ENCODE data around the gene TEC.
"Not testable (repeated sequence)": the region's sequence is repeated elsewhere in the genome, so short reads cannot be mapped to it uniquely, and the experiment has no call there.

TEC gene

DNA sequence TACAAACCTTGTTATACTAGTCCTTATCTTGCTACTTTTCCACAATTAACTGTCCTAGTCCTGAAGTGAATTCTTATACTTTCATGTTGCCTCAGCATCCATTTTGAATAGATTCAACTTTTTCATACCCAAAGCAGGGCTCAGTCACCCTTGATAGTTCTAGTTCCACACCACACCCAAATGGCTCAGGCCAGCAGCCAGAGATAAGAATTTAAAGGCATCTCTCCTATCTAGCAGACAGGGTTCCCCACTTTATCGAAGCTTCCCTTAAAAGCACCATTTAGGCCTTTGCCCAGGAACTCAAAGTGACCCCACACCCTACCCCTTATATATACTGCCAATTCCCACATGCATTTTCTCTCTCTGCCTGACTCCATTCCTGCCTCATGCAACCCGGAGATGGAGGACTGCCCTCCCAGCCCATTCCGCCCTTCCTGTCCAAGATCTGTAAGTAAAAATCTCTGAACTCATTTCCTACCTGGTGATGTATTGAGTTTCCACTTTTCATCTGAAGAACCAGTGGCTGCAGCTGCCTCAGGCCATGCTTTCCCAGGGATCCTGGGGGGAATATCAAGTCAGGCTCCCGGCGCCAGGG, 71.9 kb downstream of the TEC start:
- DNase-seq (ENCODE audit: low spot score in 2 of 2) = no peak
- Mint-ChIP-seq H3K27ac (ENCODE audit: low read depth) (no peak overlapping the region), H3K9me3 (no peaks in the 10 kb centered on the region), H3K27me3 (peaks cover 21% of the 10 kb centered on the region), H3K4me1 (peaks cover 13% of the 10 kb centered on the region), H3K4me3 (no peak overlapping the region), H3K36me3 (ENCODE audit: insufficient read depth) (no peaks in the 10 kb centered on the region)
- no peak for ATAC-seq (replicated peaks; ENCODE audit: extremely low read depth, poor library complexity, severe bottlenecking)

DNA sequence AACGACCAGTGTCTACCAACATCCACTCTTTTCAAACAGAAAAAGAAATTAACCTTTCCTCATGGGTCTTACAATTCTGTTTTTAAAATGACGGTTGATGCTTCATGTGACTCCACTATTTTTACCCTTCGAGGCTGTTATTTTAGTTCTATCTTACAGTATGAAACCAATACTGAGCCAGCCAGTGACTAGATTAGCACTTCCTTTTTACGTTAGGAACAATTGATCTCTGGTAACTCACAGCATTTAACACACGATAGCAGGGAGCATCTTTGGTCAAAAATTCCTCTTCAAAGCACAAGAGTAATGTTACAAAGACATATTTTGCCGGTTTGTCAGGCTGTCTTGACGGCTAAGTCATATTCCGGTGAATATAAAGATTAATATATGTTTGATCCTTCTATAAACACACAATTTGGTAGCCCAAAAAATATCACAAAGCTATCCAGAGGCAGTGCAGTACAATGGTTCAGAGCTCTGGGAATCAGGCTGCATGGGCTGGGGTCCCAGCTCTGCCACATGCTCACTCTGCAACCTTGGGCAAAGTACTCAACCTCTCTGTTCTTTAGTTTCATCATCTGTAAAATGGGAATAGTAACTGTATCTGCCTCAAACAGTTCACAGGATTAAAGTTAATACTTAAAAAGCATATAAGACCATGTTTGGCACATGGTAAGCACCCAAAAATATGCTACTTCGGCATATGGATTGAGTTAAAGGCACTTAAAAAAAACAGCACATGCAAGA, 72.7 kb downstream of the TEC start:
- no peak overlapping the region for H3K27ac Mint-ChIP-seq (ENCODE audit: low read depth)
- no peak for DNase-seq (ENCODE audit: low spot score in 2 of 2)
- no peaks in the 10 kb centered on the region for H3K9me3 Mint-ChIP-seq
- peaks cover 21% of the 10 kb centered on the region for H3K27me3 Mint-ChIP-seq
- peaks cover 13% of the 10 kb centered on the region for H3K4me1 Mint-ChIP-seq
- ATAC-seq (replicated peaks; ENCODE audit: extremely low read depth, poor library complexity, severe bottlenecking) = no peak
- no peak overlapping the region for H3K4me3 Mint-ChIP-seq
- H3K36me3 Mint-ChIP-seq (ENCODE audit: insufficient read depth) = no peaks in the 10 kb centered on the region

DNA sequence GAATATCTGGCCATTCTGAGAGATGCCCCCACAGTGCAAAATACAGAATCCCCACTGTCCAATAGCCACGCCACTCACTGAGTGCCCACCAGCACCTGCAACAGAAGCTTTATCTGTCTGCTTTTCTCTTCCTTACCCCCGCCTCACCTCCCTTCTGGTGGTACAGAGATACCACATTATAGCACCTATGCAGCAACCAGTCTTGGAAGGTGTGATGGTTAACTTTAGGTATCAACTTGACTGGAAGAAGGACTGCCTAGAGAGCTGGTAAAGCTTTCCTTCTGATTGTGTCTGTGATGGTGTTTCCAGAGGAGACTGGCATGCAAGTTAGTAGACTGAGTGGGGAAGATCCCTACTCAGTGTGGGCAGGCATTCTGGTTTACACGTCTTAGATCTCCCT, 73.8 kb downstream of the TEC start:
- H3K4me1 Mint-ChIP-seq = peaks cover 13% of the 10 kb centered on the region
- H3K4me3 Mint-ChIP-seq = no peak overlapping the region
- H3K9me3 Mint-ChIP-seq = no peaks in the 10 kb centered on the region
- peaks cover 11% of the 10 kb centered on the region for H3K27me3 Mint-ChIP-seq
- H3K27ac Mint-ChIP-seq (ENCODE audit: low read depth) = no peak overlapping the region
- ATAC-seq (replicated peaks; ENCODE audit: extremely low read depth, poor library complexity, severe bottlenecking) = no peak
- no peaks in the 10 kb centered on the region for H3K36me3 Mint-ChIP-seq (ENCODE audit: insufficient read depth)
- DNase-seq (ENCODE audit: low spot score in 2 of 2) = no peak

DNA sequence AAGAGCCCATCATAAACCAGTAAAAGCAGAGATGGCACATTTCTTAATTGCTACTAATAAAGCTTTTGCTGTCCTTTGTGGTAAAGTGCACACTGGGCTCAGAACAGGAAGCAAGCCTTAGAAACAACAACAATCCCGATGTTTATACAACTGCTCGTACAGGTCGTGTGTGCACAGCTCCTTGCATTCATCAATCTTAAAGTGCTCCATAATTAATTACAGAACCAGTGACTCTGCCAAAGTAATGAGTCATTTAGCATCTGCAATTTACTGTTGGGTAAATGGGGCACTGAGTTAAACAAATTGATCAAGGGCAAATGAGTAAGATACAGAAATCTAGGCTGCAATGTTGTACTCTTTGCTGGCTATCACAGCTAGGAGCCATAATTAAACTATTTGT, 74.3 kb downstream of the TEC start:
- peaks cover 13% of the 10 kb centered on the region for H3K4me1 Mint-ChIP-seq
- peak; percentile 28 for ATAC-seq (replicated peaks; ENCODE audit: extremely low read depth, poor library complexity, severe bottlenecking)
- no peak for DNase-seq (ENCODE audit: low spot score in 2 of 2)
- H3K4me3 Mint-ChIP-seq = no peak overlapping the region
- peaks cover 6% of the 10 kb centered on the region for H3K27me3 Mint-ChIP-seq
- H3K27ac Mint-ChIP-seq (ENCODE audit: low read depth) = no peak overlapping the region
- no peaks in the 10 kb centered on the region for H3K36me3 Mint-ChIP-seq (ENCODE audit: insufficient read depth)
- no peaks in the 10 kb centered on the region for H3K9me3 Mint-ChIP-seq

DNA sequence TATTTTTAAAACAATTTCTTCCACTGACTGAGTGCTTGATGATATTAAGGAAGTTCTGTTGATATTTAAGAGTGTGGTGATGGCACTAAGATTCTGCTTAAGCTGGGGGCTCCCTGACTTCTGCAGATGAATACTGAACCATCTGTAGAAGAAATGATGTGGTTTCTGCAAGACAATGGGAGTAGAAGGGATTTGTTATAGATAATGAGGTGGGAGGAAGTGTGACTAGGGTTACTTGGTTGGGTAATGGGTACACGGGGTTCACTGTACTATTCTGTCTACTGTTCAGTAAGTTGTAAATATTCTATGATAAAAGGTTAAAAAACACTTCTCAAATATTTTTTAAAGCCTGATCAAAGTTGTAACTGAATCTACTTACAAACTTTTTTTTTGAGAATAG, 74.7 kb downstream of the TEC start:
- Mint-ChIP-seq H3K36me3 (ENCODE audit: insufficient read depth) (no peaks in the 10 kb centered on the region), H3K4me3 (no peak overlapping the region), H3K4me1 (peaks cover 13% of the 10 kb centered on the region), H3K27me3 (peaks cover 2% of the 10 kb centered on the region), H3K9me3 (no peaks in the 10 kb centered on the region), H3K27ac (ENCODE audit: low read depth) (peak overlapping the region; percentile 7)
- no peak for DNase-seq (ENCODE audit: low spot score in 2 of 2)
- no peak for ATAC-seq (replicated peaks; ENCODE audit: extremely low read depth, poor library complexity, severe bottlenecking)

DNA sequence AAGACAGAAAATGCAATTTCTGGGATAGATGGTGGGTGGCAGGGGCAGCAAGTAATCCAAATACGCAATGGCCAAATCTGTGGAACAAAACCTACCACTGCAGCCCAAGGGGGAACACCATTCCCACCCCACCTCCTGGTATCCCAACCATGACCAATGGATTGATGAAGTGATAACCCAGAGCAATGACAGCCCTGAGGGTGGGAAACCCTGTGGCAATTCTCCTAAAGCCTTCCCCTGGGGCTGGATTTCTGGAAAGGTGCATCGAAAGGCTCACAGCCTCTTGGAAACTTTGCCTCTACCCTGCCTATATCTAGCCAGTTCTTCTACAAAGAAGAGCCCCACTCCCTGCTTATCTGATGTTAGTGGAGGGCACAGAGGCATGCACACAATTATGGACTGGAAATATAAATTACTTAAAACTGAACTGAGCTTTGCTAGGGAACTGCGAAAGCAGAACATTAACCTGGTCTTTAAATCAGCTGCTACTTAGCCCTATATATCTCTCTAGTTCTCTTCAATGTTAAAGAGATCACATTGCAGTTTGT, 75.6 kb downstream of the TEC start:
- ATAC-seq (replicated peaks; ENCODE audit: extremely low read depth, poor library complexity, severe bottlenecking) = no peak
- H3K4me1 Mint-ChIP-seq = peaks cover 13% of the 10 kb centered on the region
- H3K9me3 Mint-ChIP-seq = no peaks in the 10 kb centered on the region
- no peaks in the 10 kb centered on the region for H3K36me3 Mint-ChIP-seq (ENCODE audit: insufficient read depth)
- no peaks in the 10 kb centered on the region for H3K27me3 Mint-ChIP-seq
- H3K27ac Mint-ChIP-seq (ENCODE audit: low read depth) = no peak overlapping the region
- DNase-seq (ENCODE audit: low spot score in 2 of 2) = no peak
- no peak overlapping the region for H3K4me3 Mint-ChIP-seq

DNA sequence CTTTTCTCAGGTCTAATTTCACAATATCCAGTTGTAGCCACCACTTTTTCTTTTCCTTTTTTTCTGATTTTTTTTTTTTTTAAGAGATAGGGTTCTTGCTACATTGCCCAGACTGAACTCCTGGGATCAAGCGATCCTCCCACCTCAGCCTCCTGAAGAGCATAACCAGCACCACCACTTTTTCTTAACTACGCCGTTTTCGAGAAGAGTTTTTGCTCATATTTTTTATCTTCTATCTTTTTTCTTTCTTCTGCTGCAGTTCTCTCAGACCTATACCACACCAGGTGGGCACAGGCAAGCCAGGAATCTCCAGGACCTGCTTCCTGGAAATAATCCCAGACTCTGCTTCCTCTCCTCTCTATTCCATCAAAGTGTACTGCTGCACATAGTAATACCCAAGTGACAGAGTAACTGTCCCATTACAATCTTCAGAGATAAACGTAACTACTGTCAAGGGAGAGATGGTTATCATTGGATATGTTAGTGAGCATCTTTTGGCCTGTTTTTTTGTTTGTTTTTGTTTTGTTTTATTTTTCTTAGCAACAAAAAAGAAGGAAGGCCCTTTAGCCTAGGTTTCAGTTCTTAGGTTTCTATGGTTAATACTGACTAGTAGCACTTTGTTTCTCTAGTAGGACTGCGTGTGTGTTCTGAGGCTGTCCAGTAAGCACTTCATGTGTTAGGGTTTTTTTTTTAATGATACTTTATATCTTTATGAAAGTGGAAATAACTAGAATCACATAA, 76.4 kb downstream of the TEC start:
- Mint-ChIP-seq H3K4me1 (peaks cover 13% of the 10 kb centered on the region), H3K4me3 (no peak overlapping the region), H3K9me3 (no peaks in the 10 kb centered on the region), H3K27me3 (no peaks in the 10 kb centered on the region), H3K27ac (ENCODE audit: low read depth) (peak overlapping the region; percentile 63), H3K36me3 (ENCODE audit: insufficient read depth) (no peaks in the 10 kb centered on the region)
- ATAC-seq (replicated peaks; ENCODE audit: extremely low read depth, poor library complexity, severe bottlenecking) = no peak
- no peak for DNase-seq (ENCODE audit: low spot score in 2 of 2)

DNA sequence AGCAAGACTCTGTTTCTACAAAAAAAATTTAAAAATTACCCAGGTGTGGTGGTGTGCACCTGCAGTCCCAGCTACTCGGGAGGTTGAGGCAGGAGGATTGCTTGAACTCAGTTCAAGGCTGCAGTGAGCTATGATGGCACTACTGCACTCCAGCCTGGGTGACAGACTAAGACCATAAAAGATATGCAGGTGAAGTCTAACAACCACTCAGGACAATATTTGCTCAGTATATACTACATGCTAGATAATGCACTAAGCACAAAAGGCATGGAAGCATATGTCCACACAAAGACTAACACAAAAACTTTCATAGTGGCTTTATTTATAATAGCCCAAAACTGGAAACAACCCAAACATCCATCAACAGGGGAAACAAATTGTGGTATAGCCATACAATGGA, 77.9 kb downstream of the TEC start:
- no peaks in the 10 kb centered on the region for H3K9me3 Mint-ChIP-seq
- no peaks in the 10 kb centered on the region for H3K36me3 Mint-ChIP-seq (ENCODE audit: insufficient read depth)
- H3K27ac Mint-ChIP-seq (ENCODE audit: low read depth) = no peak overlapping the region
- H3K4me3 Mint-ChIP-seq = no peak overlapping the region
- no peaks in the 10 kb centered on the region for H3K27me3 Mint-ChIP-seq
- H3K4me1 Mint-ChIP-seq = peaks cover 13% of the 10 kb centered on the region
- DNase-seq (ENCODE audit: low spot score in 2 of 2) (no peak), ATAC-seq (replicated peaks; ENCODE audit: extremely low read depth, poor library complexity, severe bottlenecking) (no peak)

DNA sequence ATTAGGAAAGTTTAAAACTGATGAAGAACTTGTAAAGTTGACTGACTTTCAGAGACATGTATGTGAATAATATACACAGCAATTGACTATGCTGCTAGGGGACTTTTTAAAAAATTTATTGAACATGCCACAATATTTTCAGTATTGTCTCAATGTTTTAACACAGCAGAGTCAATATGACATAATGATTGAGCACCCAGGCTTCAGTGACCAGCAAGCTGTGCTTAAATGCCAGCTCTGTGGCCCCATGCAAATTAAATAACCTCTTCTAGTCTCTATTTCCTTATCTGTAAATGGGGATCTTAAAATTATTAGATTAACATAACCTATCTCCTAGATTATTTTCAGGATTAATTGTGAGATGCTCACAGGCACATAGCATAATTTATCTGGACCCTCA, 78.8 kb downstream of the TEC start:
- ATAC-seq (replicated peaks; ENCODE audit: extremely low read depth, poor library complexity, severe bottlenecking) = no peak

DNA sequence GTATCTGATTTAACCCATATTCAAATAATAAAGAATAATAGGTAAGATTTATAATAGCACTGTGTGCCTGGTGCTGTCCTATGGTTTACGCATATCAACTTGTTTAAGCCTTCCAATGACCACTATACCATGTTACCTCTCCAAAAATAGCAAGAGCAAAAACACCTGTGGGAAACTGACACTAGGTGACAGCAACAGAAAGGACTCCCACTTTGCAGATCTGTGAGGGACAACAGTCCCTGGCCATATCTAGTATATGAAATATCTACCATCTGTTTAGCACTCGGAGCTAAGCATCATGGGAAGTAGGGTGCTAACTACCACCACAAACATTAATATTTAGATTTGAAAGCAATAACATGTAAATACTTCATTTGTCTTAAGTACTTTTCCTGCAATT, 79.9 kb downstream of the TEC start:
- DNase-seq (ENCODE audit: low spot score in 2 of 2) = no peak
- no peak for ATAC-seq (replicated peaks; ENCODE audit: extremely low read depth, poor library complexity, severe bottlenecking)
- no peaks in the 10 kb centered on the region for H3K9me3 Mint-ChIP-seq
- no peak overlapping the region for H3K4me3 Mint-ChIP-seq
- H3K36me3 Mint-ChIP-seq (ENCODE audit: insufficient read depth) = peaks cover 2% of the 10 kb centered on the region
- no peak overlapping the region for H3K27ac Mint-ChIP-seq (ENCODE audit: low read depth)
- H3K27me3 Mint-ChIP-seq = no peaks in the 10 kb centered on the region
- H3K4me1 Mint-ChIP-seq = peaks cover under 1% of the 10 kb centered on the region

More for the DNA sequence above, 78.8 kb downstream of the TEC start:
- peaks cover 8% of the 10 kb centered on the region for H3K4me1 Mint-ChIP-seq
- H3K9me3 Mint-ChIP-seq = no peaks in the 10 kb centered on the region
- peaks cover 2% of the 10 kb centered on the region for H3K36me3 Mint-ChIP-seq (ENCODE audit: insufficient read depth)
- no peaks in the 10 kb centered on the region for H3K27me3 Mint-ChIP-seq
- H3K27ac Mint-ChIP-seq (ENCODE audit: low read depth) = no peak overlapping the region
- no peak overlapping the region for H3K4me3 Mint-ChIP-seq
- no peak for DNase-seq (ENCODE audit: low spot score in 2 of 2)

DNA sequence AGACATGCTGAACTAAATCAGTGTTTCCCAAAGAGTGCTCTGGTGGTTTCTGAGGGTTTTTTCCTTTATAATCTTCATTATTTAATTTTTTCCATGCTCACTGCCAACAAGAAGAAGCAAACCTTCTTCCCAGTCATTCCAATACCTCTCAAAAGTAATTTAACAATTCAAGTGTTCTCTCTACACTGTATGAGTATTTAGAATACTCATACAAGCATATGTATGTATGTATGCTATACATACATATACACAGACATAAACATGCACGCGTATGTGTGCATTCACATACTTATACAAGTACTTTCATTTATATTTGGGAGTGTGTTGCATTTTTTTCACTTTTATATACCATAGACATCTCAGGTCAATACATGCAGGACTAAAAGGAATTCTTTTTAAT, 81.2 kb downstream of the TEC start:
- Mint-ChIP-seq H3K36me3 (ENCODE audit: insufficient read depth) (peaks cover 2% of the 10 kb centered on the region), H3K4me3 (no peak overlapping the region), H3K27ac (ENCODE audit: low read depth) (no peak overlapping the region), H3K4me1 (no peaks in the 10 kb centered on the region), H3K9me3 (no peaks in the 10 kb centered on the region), H3K27me3 (no peaks in the 10 kb centered on the region)
- no peak for ATAC-seq (replicated peaks; ENCODE audit: extremely low read depth, poor library complexity, severe bottlenecking)
- no peak for DNase-seq (ENCODE audit: low spot score in 2 of 2)

DNA sequence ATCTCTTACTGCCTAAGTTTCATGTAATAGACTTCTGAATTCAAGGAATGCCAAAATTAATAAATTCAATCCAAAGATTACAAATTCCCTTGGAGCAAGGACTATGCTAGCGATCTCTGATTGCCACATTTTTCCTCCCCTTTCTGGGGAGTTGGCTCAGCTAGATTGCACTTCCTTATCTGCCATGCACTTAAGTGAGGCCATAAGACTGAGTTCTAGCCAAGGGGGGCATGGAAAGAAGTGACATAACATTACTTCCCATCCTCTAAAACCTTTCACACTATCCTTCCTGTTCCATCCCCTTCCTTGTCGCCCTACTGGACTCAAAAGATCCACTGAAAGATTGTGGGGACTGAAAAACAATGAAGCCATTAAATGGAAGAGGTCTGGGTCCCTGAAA, 81.8 kb downstream of the TEC start:
- H3K27me3 Mint-ChIP-seq = no peaks in the 10 kb centered on the region
- H3K9me3 Mint-ChIP-seq = no peaks in the 10 kb centered on the region
- no peak overlapping the region for H3K4me3 Mint-ChIP-seq
- peaks cover 2% of the 10 kb centered on the region for H3K36me3 Mint-ChIP-seq (ENCODE audit: insufficient read depth)
- H3K27ac Mint-ChIP-seq (ENCODE audit: low read depth) = no peak overlapping the region
- DNase-seq (ENCODE audit: low spot score in 2 of 2) (no peak), ATAC-seq (replicated peaks; ENCODE audit: extremely low read depth, poor library complexity, severe bottlenecking) (no peak)
- no peaks in the 10 kb centered on the region for H3K4me1 Mint-ChIP-seq

DNA sequence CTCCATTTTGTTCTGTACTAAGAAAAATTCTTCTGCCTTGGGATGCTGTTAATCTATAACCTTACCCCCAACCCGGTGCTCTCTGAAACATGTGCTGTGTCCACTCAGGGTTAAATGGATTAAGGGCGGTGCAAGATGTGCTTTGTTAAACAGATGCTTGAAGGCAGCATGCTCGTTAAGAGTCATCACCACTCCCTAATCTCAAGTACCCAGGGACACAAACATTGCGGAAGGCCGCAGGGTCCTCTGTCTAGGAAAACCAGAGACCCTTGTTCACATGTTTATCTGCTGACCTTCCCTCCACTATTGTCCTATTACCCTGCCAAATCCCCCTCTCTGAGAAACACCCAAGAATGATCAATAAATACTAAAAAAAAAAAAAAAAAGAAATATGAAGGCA, 82.6 kb downstream of the TEC start:
- H3K27ac Mint-ChIP-seq (ENCODE audit: low read depth); H3K4me3 Mint-ChIP-seq; DNase-seq (ENCODE audit: low spot score in 2 of 2); H3K36me3 Mint-ChIP-seq (ENCODE audit: insufficient read depth); H3K4me1 Mint-ChIP-seq; H3K27me3 Mint-ChIP-seq; ATAC-seq (replicated peaks; ENCODE audit: extremely low read depth, poor library complexity, severe bottlenecking); H3K9me3 Mint-ChIP-seq: not testable (repeated sequence)
